ENCODE data around the gene EIF6. TPM values are rescaled to one million over a fixed set of nuclear protein-coding genes. Genes with fewer than 3 reads are reported as not detected.

EIF6 gene
- total and polyA plus RNA-seq, 2 donors (not counting 1 experiment from before 2014, with no cell fraction given) = 74.1 to 81.2 TPM

- CTCF ChIA-PET = interaction anchor here (0.7 to 6.1 kb wide), 8 partner anchors 8 to 1632 kb away, joined by 3 to 63 read pairs (median 3); partner anchors contain the start of gene MMP24OS
- DNase-seq = no peak
- H3K27me3 Mint-ChIP-seq = no peaks in the 10 kb centered on the region
- H3K9me3 Mint-ChIP-seq (ENCODE audit: insufficient read depth) = no peaks in the 10 kb centered on the region
- Histone ChIP-seq H3K36me3 (replicated peaks in 1 of 2; ENCODE audit: control extremely low read depth in 1 of 2, control insufficient read depth in 1 of 2, extremely low read depth in 1 of 2, insufficient read depth in 2 of 2, low read length in 1 of 2) (peaks cover 0 to 5% of the 10 kb centered on the region in 2 experiments), H3K9ac (ENCODE audit: low read length) (no peak overlapping the region), H3K27me3 (replicated peaks in 1 of 4; ENCODE audit: control extremely low read depth in 1 of 4, control insufficient read depth in 3 of 4, insufficient read depth in 4 of 4, low read length in 3 of 4) (peaks cover 0 to 1% (median 0%) of the 10 kb centered on the region in 4 experiments), H3K27ac (ENCODE audit: low read length in 2 of 2) (no peak overlapping the region), H3K4me1 (ENCODE audit: control insufficient read depth in 2 of 2, insufficient read depth in 2 of 2, low read length in 2 of 2) (peaks cover 0 to 7% of the 10 kb centered on the region in 2 donors), H2AFZ (ENCODE audit: insufficient read depth, low read depth, low read length, poor library complexity, severe bottlenecking) (no peak overlapping the region), H3K9me3 (ENCODE audit: control extremely low read depth in 1 of 3, control insufficient read depth in 2 of 3, insufficient read depth in 1 of 3, low read length in 2 of 3) (no peaks in the 10 kb centered on the region), H4K20me1 (ENCODE audit: control insufficient read depth, insufficient read depth, low read length, poor library complexity, severe bottlenecking) (no peaks in the 10 kb centered on the region), H3K79me2 (ENCODE audit: control insufficient read depth, insufficient read depth, low read length) (no peaks in the 10 kb centered on the region), H3K4me2 (replicated peaks; ENCODE audit: low read depth, low read length, poor library complexity, severe bottlenecking) (no peak overlapping the region), H3K4me3 (ENCODE audit: control extremely low read depth in 1 of 5, extremely low read depth in 1 of 5, insufficient read depth in 1 of 5, low read depth in 2 of 5, low read length in 4 of 5) (no peak overlapping the region)
- ATAC-seq (ENCODE audit: low read depth) = no peak
- no peak overlapping the region for H3K27ac Mint-ChIP-seq
- no peak for TF ChIP-seq EZH2 (IDR thresholded peaks at IDR 0.05; ENCODE audit: borderline replicate concordance, insufficient read depth, low read depth, low read length, poor library complexity, severe bottlenecking)
- TF ChIP-seq CTCF (IDR thresholded peaks at IDR 0.05) = no peak
- intact Hi-C loops (cut with micrococcal nuclease) = loop anchor here (5.0 to 10.0 kb wide), 2 partner anchors 467 to 581 kb away; no protein-coding TSS in a partner anchor
- H3K4me3 Mint-ChIP-seq = no peak overlapping the region
- no CpG with 5 or more reads among the region's 2 CpGs for WGBS (ENCODE audit: insufficient coverage)
- peaks cover 5% of the 10 kb centered on the region for H3K4me1 Mint-ChIP-seq
- POLR2A ChIA-PET = no interaction called here
Observed at GRCh38 chr20:35301426-35301825, 16.9 kb upstream of the EIF6 start.

- Histone ChIP-seq H3K27me3 (replicated peaks in 1 of 4; ENCODE audit: control extremely low read depth in 1 of 4, control insufficient read depth in 3 of 4, insufficient read depth in 4 of 4, low read length in 3 of 4) (peaks cover 0 to 6% (median 0%) of the 10 kb centered on the region in 4 experiments), H3K4me1 (ENCODE audit: control insufficient read depth in 2 of 2, insufficient read depth in 2 of 2, low read length in 2 of 2) (peaks cover 0 to 7% of the 10 kb centered on the region in 2 donors), H3K79me2 (ENCODE audit: control insufficient read depth, insufficient read depth, low read length) (no peaks in the 10 kb centered on the region), H2AFZ (ENCODE audit: insufficient read depth, low read depth, low read length, poor library complexity, severe bottlenecking) (no peak overlapping the region), H4K20me1 (ENCODE audit: control insufficient read depth, insufficient read depth, low read length, poor library complexity, severe bottlenecking) (no peaks in the 10 kb centered on the region), H3K4me3 (ENCODE audit: control extremely low read depth in 1 of 5, extremely low read depth in 1 of 5, insufficient read depth in 1 of 5, low read depth in 2 of 5, low read length in 4 of 5) (no peak overlapping the region), H3K9ac (ENCODE audit: low read length) (no peak overlapping the region), H3K9me3 (ENCODE audit: control extremely low read depth in 1 of 3, control insufficient read depth in 2 of 3, insufficient read depth in 1 of 3, low read length in 2 of 3) (no peaks in the 10 kb centered on the region), H3K27ac (ENCODE audit: low read length in 2 of 2) (no peak overlapping the region), H3K4me2 (replicated peaks; ENCODE audit: low read depth, low read length, poor library complexity, severe bottlenecking) (no peak overlapping the region), H3K36me3 (replicated peaks in 1 of 2; ENCODE audit: control extremely low read depth in 1 of 2, control insufficient read depth in 1 of 2, extremely low read depth in 1 of 2, insufficient read depth in 2 of 2, low read length in 1 of 2) (peaks cover 0 to under 1% of the 10 kb centered on the region in 2 experiments)
- no peak for ATAC-seq (ENCODE audit: low read depth)
- intact Hi-C loops (cut with micrococcal nuclease) = loop anchor here (5.0 to 10.0 kb wide), 2 partner anchors 466 to 582 kb away; no protein-coding TSS in a partner anchor
- WGBS (ENCODE audit: insufficient coverage) = no CpG with 5 or more reads among the region's 4 CpGs
- ChIA-PET CTCF (interaction anchor here (0.7 to 6.1 kb wide), 3 partner anchors 9 to 1633 kb away, joined by 3 to 63 read pairs (median 9); no protein-coding TSS in a partner anchor), POLR2A (no interaction called here)
- no peak overlapping the region for H3K4me3 Mint-ChIP-seq
- no peak for TF ChIP-seq EZH2 (IDR thresholded peaks at IDR 0.05; ENCODE audit: borderline replicate concordance, insufficient read depth, low read depth, low read length, poor library complexity, severe bottlenecking)
- no peak for TF ChIP-seq CTCF (IDR thresholded peaks at IDR 0.05)
- no peak for DNase-seq
- H3K9me3 Mint-ChIP-seq (ENCODE audit: insufficient read depth) = no peaks in the 10 kb centered on the region
- H3K4me1 Mint-ChIP-seq = peaks cover 5% of the 10 kb centered on the region
- H3K27me3 Mint-ChIP-seq = peaks cover 3% of the 10 kb centered on the region
- H3K27ac Mint-ChIP-seq = no peak overlapping the region
Observed at GRCh38 chr20:35300469-35301262, 16.1 kb upstream of the EIF6 start.

All from B cell (primary cell).